Endodermal cell (in vitro differentiated cells): ENCODE measurements around the gene ERC1. TPM values are rescaled to one million over a fixed set of nuclear protein-coding genes. Genes with fewer than 3 reads are reported as not detected.

Source experiments
- DNase-seq: peaks from one replicate; pipeline ENCODE4 v3.0.0-alpha.2; 2017
- H3K27ac ChIP-seq: 2 replicates; pipeline ENCODE4 v1.5.1; 2013; ENCODE audit warnings: mild to moderate bottlenecking, low read depth, low read length, moderate library complexity
- H3K27me3 ChIP-seq: 2 replicates; pipeline ENCODE4 v1.6.1; 2013; ENCODE audit warnings: mild to moderate bottlenecking, low read length, moderate library complexity; ENCODE audit not compliant: insufficient read depth, control insufficient read depth, poor library complexity, severe bottlenecking
- H3K36me3 ChIP-seq: 2 replicates; pipeline ENCODE4 v1.7.0; 2013; ENCODE audit warnings: mild to moderate bottlenecking, low read length, moderate library complexity; ENCODE audit not compliant: control insufficient read depth, insufficient read depth
- H3K4me1 ChIP-seq: one replicate; pipeline ENCODE4 v1.7.0; 2013; ENCODE audit warnings: low read length; ENCODE audit not compliant: control insufficient read depth, insufficient read depth
- H3K4me3 ChIP-seq: 2 replicates; pipeline ENCODE4 v1.5.1; 2013; ENCODE audit warnings: mild to moderate bottlenecking, low read length, moderate library complexity
- H3K9ac ChIP-seq: 2 replicates; pipeline ENCODE4 v1.6.1; 2013; ENCODE audit warnings: mild to moderate bottlenecking, low read length, moderate library complexity; ENCODE audit not compliant: poor library complexity, severe bottlenecking; ENCODE audit errors: extremely low read depth
- H3K9me3 ChIP-seq: 2 replicates; pipeline ENCODE4 v1.6.1; 2013; ENCODE audit warnings: mild to moderate bottlenecking, low read length, moderate library complexity; ENCODE audit not compliant: control insufficient read depth
- H3K27ac Mint-ChIP-seq: 2 replicates; pipeline ENCODE4 v1.8.0; 2020; ENCODE audit warnings: mixed read lengths
- H3K27me3 Mint-ChIP-seq: 2 replicates; pipeline ENCODE4 v1.8.0; 2021; ENCODE audit warnings: mild to moderate bottlenecking, mixed read lengths; ENCODE audit not compliant: insufficient read depth
- H3K36me3 Mint-ChIP-seq: 2 replicates; pipeline ENCODE4 v1.8.0; 2020; ENCODE audit warnings: low read depth, mixed read lengths
- H3K4me1 Mint-ChIP-seq: 2 replicates; pipeline ENCODE4 v1.8.0; 2020; ENCODE audit warnings: mixed read lengths
- H3K4me3 Mint-ChIP-seq: 2 replicates; pipeline ENCODE4 v1.8.0; 2020; ENCODE audit warnings: mild to moderate bottlenecking, moderate library complexity, mixed read lengths
- H3K9me3 Mint-ChIP-seq: 2 replicates; pipeline ENCODE4 v1.8.0; 2020; ENCODE audit warnings: mild to moderate bottlenecking, mixed read lengths
- CTCF ChIP-seq: fragments of 200-600 bp; sonication (generic); conservative IDR thresholded peaks from 2 replicates; pipeline ENCODE4 v1.5.0; 2021; ENCODE audit warnings: antibody characterized with exemption, mild to moderate bottlenecking
- WGBS, 2 experiments: methylation state at CpG; one replicate each; pipeline versions ENCODE4 v1.1.5 to v1.1.7; 2013; ENCODE audit warnings: missing lambda C conversion rate in 2 of 2, mixed read lengths in 1 of 2; ENCODE audit not compliant: insufficient coverage in 1 of 2, insufficient read length in 1 of 2; 5-methylcytosine and 5-hydroxymethylcytosine counted together
- total RNA-seq, 2 donors: library from RNA; stranded (reverse); fragmentation: NEBNext Ultra II Directional in 1 of 2; extraction: Animal tissue kit (Norgen Biotek cat#: 25700) in 1 of 2; gene quantifications; 2 replicates in 1 of 2; 3 replicates in 1 of 2; pipeline ENCODE4 v1.2.1, GENCODE V29; 2021

Gene ERC1
- total RNA-seq, 2 donors from 2014 or later, result 60.6 to 159 TPM

DNA sequence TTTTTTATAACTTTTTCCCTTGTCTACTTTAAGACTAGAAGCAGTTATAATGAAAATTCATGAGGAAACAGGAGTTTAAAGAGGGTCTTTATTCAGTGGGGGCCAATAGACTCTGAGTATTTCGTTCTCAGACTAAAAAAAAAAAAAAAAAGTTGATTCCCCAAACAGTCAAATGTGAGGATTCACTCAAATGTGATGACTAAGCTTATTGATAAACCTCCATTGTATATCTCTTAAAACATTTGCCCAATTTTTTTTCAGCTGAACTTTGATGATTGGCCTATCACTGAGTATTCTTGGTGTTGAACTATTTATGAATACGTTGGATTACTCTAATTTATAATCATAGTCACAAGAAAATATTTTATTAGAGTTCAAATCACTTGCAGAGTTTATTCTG lies 265.3 kb downstream of the ERC1 start:
- no peak for DNase-seq
- no peaks in the 10 kb centered on the region for H3K4me1 ChIP-seq
- 100% methylated on average over 1 of the region's 2 CpGs; no CpG with 5 or more reads in 1 of the 2 experiments for WGBS, 2 experiments
- Mint-ChIP-seq H3K4me3 (no peak overlapping the region), H3K27ac (no peak overlapping the region), H3K9me3 (peaks cover 9% of the 10 kb centered on the region), H3K27me3 (no peaks in the 10 kb centered on the region), H3K4me1 (peaks cover under 1% of the 10 kb centered on the region), H3K36me3 (peaks cover 24% of the 10 kb centered on the region)
- H3K36me3 ChIP-seq, result peaks cover 9% of the 10 kb centered on the region
- H3K27ac ChIP-seq, result no peak overlapping the region
- no peak overlapping the region for H3K9ac ChIP-seq
- no peaks in the 10 kb centered on the region for H3K9me3 ChIP-seq
- H3K4me3 ChIP-seq, result no peak overlapping the region
- no peak for TF ChIP-seq CTCF
- no peaks in the 10 kb centered on the region for H3K27me3 ChIP-seq

GRCh38 chr12:1256991-1257390 lies 266.0 kb downstream of the ERC1 start:
- H3K4me3 Mint-ChIP-seq, result no peak overlapping the region
- peaks cover 3% of the 10 kb centered on the region for H3K4me1 Mint-ChIP-seq
- H3K27me3 ChIP-seq, result no peaks in the 10 kb centered on the region
- no peaks in the 10 kb centered on the region for H3K9me3 ChIP-seq
- no peak overlapping the region for H3K9ac ChIP-seq
- DNase-seq, result no peak
- no peak overlapping the region for H3K27ac Mint-ChIP-seq
- H3K9me3 Mint-ChIP-seq, result peaks cover 9% of the 10 kb centered on the region
- peaks cover 13% of the 10 kb centered on the region for H3K36me3 ChIP-seq
- no peaks in the 10 kb centered on the region for H3K27me3 Mint-ChIP-seq
- peaks cover 28% of the 10 kb centered on the region for H3K36me3 Mint-ChIP-seq
- 95% methylated on average over 7 of the region's 7 CpGs for WGBS, 2 experiments
- no peak overlapping the region for H3K4me3 ChIP-seq
- H3K4me1 ChIP-seq, result no peaks in the 10 kb centered on the region
- H3K27ac ChIP-seq, result no peak overlapping the region
- TF ChIP-seq CTCF, result no peak

GRCh38 chr12:1262011-1262410 lies 271.0 kb downstream of the ERC1 start:
- no peak for DNase-seq
- H3K9me3 Mint-ChIP-seq, result no peaks in the 10 kb centered on the region
- WGBS, 2 experiments, result 82 to 96% methylated on average over 2 of the region's 2 CpGs
- peaks cover 4% of the 10 kb centered on the region for H3K4me1 Mint-ChIP-seq
- no peaks in the 10 kb centered on the region for H3K4me1 ChIP-seq
- H3K36me3 Mint-ChIP-seq, result peaks cover 36% of the 10 kb centered on the region
- peaks cover 30% of the 10 kb centered on the region for H3K36me3 ChIP-seq
- H3K27ac Mint-ChIP-seq, result no peak overlapping the region
- H3K27ac ChIP-seq, result no peak overlapping the region
- H3K9ac ChIP-seq, result no peak overlapping the region
- H3K4me3 Mint-ChIP-seq, result no peak overlapping the region
- no peak overlapping the region for H3K4me3 ChIP-seq
- no peaks in the 10 kb centered on the region for H3K27me3 Mint-ChIP-seq
- no peaks in the 10 kb centered on the region for H3K9me3 ChIP-seq
- no peak for TF ChIP-seq CTCF
- H3K27me3 ChIP-seq, result no peaks in the 10 kb centered on the region
